ENCODE results near the gene DNAH10.
A peak's percentile ranks its signal among the peaks of the same experiment; 100 is the strongest.

DNAH10 gene

DNA sequence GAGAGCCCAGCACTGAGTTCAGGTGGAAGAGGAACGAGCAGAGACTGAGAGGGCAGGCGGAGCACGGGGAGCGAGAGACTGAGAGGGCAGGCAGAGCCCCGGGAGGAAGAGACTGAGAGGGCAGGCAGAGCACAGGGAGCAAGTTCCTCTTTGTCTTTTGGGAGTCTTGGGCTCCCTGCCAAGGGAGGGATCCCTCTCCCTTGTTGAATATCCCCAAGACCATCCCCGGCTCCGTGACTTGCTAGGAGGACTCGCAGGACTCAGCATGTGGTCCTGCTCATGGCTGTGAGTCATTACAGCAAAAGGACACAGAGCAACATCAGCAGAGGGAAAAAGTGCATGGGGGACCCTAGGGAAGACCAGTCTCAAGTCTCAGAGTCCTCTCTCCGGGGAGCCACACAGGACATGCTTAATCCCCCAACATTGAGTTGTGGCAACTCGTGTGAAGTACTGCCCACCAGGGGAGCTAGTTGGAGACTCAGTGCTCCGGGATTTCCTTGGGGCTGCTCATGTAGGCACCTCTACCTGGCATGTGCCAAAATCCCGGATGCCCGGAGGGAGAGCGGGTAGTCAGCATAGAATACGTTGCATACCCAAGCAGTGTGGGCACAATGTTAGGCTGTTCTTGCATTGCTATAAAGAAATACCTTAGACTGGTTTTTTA lies 129.5 kb downstream of the DNAH10 start:
- H3K4me2 ChIP-seq (ENCODE audit: low read length), result no peak overlapping the region
- no peaks in the 10 kb centered on the region for H3K9me3 ChIP-seq (replicated peaks; ENCODE audit: low read length)
- no peaks in the 10 kb centered on the region for H3K36me3 ChIP-seq (ENCODE audit: insufficient read depth, low read length)
- no peak overlapping the region for H3K4me3 ChIP-seq (ENCODE audit: low read length)
- no peak overlapping the region for H3K9ac ChIP-seq (ENCODE audit: low read depth, low read length)
- no peaks in the 10 kb centered on the region for H3K4me1 ChIP-seq (ENCODE audit: control insufficient read depth, insufficient read depth, low read length)
- H3K27me3 ChIP-seq (ENCODE audit: control insufficient read depth, insufficient read depth, low read length), result peaks cover 55% of the 10 kb centered on the region

DNA sequence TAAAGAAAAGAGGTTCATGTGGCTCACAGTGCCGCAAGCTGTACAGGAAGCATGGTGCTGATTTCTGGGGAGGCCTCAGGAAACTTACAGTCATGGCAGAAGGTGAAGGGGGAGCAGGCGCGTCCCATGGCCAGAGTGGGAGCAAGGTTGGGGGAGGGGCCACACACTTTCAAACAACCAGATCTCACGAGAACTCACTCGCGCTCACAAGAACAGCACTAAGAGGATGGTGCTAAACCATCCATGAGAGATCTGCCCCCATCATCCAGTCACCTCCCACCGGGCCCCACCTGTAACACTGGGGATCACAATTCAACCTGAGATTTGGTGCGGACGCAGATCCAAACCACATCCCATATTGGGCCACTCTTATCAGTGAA lies 130.1 kb downstream of the DNAH10 start:
- no peaks in the 10 kb centered on the region for H3K36me3 ChIP-seq (ENCODE audit: insufficient read depth, low read length)
- H3K4me3 ChIP-seq (ENCODE audit: low read length), result no peak overlapping the region
- H3K9ac ChIP-seq (ENCODE audit: low read depth, low read length), result no peak overlapping the region
- H3K4me1 ChIP-seq (ENCODE audit: control insufficient read depth, insufficient read depth, low read length), result peaks cover 5% of the 10 kb centered on the region
- no peak overlapping the region for H3K4me2 ChIP-seq (ENCODE audit: low read length)
- peaks cover 50% of the 10 kb centered on the region for H3K27me3 ChIP-seq (ENCODE audit: control insufficient read depth, insufficient read depth, low read length)
- no peaks in the 10 kb centered on the region for H3K9me3 ChIP-seq (replicated peaks; ENCODE audit: low read length)

DNA sequence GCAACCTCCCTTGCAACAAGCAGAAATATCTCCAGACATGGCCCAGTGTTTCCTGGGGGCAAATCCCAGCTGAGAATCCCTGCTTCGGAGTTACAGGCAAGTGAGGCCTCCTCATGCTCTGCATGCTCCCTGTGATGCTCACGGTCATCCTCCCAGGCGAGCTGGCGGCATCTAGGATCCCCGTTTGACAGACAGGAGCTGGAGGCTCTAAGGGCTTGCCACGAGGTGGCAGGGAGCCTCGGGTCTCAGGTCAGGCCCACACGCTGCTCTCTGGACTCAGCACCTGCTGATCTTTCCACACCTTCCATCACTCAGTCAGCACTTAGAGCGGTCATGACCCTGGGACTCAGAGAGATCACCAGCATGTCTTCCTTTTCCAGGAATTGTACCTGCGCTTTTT lies 130.8 kb downstream of the DNAH10 start:
- Histone ChIP-seq H3K36me3 (ENCODE audit: insufficient read depth, low read length) (no peaks in the 10 kb centered on the region), H3K27me3 (ENCODE audit: control insufficient read depth, insufficient read depth, low read length) (peaks cover 46% of the 10 kb centered on the region), H3K4me3 (ENCODE audit: low read length) (no peak overlapping the region), H3K4me1 (ENCODE audit: control insufficient read depth, insufficient read depth, low read length) (peaks cover 6% of the 10 kb centered on the region), H3K9ac (ENCODE audit: low read depth, low read length) (no peak overlapping the region), H3K4me2 (ENCODE audit: low read length) (no peak overlapping the region), H3K9me3 (replicated peaks; ENCODE audit: low read length) (no peaks in the 10 kb centered on the region)

DNA sequence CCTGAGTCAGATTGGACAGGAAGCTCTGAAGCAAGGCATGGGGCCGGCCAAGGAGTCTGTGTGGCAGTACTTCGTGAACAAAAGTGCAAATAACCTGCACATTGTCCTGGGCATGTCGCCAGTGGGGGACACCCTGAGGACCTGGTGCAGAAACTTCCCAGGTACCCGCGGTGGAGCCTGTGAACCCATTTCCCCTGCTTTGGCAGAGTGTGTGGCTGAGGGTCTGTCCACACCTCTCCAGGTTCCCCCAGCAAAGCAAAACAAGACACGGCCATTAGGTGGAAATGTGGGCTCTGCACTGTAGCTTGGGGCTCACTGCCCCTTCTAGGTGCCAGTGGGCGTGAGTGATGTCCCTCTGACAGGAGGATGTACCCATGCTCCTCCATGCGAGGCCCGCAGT lies 131.2 kb downstream of the DNAH10 start:
- Histone ChIP-seq H3K27me3 (ENCODE audit: control insufficient read depth, insufficient read depth, low read length) (peaks cover 42% of the 10 kb centered on the region), H3K4me1 (ENCODE audit: control insufficient read depth, insufficient read depth, low read length) (peaks cover 6% of the 10 kb centered on the region), H3K4me2 (ENCODE audit: low read length) (no peak overlapping the region), H3K36me3 (ENCODE audit: insufficient read depth, low read length) (no peaks in the 10 kb centered on the region), H3K9ac (ENCODE audit: low read depth, low read length) (no peak overlapping the region), H3K9me3 (replicated peaks; ENCODE audit: low read length) (no peaks in the 10 kb centered on the region), H3K4me3 (ENCODE audit: low read length) (no peak overlapping the region)

DNA sequence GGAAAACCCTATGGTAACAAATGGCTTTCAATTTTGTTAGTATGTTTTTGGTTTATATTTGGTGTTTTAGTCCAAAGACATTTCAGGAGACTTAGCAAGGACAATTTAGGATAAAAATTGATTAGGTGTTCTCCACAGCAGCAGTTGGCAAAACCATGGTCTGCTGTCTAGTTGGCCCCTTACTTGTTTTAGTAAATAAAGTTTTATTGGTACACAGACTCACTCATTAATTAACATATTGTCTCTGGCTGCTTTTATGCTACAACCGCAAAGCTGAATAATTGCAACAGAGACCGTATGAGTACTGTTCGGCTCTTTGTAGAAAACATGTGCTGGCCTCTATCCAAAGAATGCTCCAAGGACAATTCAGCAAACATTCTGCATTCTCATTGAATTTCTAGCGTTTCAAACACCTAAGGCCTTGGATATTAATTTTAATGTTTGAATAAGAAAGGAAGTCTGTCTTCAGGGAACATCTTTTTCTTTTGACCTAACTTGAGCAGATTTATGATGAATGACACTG lies 132.8 kb downstream of the DNAH10 start:
- no peaks in the 10 kb centered on the region for H3K9me3 ChIP-seq (replicated peaks; ENCODE audit: low read length)
- no peak overlapping the region for H3K4me3 ChIP-seq (ENCODE audit: low read length)

DNA sequence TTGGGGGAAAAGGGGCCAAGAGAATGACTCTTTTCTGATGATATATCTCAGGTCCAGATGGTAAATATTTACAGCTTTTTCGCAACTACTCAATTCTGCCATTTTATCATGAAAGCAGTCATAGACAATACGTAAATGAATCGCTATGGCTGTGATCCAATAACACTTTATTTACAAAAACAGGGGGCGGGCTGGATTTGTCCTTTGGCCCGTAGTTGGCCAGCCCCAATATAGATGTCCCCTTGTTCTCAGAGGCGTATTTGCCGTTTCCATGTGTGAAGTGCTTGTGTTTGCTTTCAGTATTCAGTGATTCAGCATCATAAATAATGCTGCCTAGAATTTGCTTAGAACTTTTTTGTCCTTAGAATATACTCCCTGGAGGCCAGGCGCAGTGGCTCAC lies 133.3 kb downstream of the DNAH10 start:
- H3K27me3 ChIP-seq (ENCODE audit: control insufficient read depth, insufficient read depth, low read length), result peaks cover 36% of the 10 kb centered on the region
- H3K9ac ChIP-seq (ENCODE audit: low read depth, low read length), result no peak overlapping the region
- H3K4me3 ChIP-seq (ENCODE audit: low read length), result no peak overlapping the region
- H3K4me1 ChIP-seq (ENCODE audit: control insufficient read depth, insufficient read depth, low read length), result peaks cover 6% of the 10 kb centered on the region
- H3K36me3 ChIP-seq (ENCODE audit: insufficient read depth, low read length), result no peaks in the 10 kb centered on the region
- H3K9me3 ChIP-seq (replicated peaks; ENCODE audit: low read length), result no peaks in the 10 kb centered on the region
- H3K4me2 ChIP-seq (ENCODE audit: low read length), result no peak overlapping the region

More for the DNA sequence above, 132.8 kb downstream of the DNAH10 start:
- H3K4me2 ChIP-seq (ENCODE audit: low read length), result no peak overlapping the region
- no peak overlapping the region for H3K9ac ChIP-seq (ENCODE audit: low read depth, low read length)
- H3K27me3 ChIP-seq (ENCODE audit: control insufficient read depth, insufficient read depth, low read length), result peaks cover 34% of the 10 kb centered on the region
- no peaks in the 10 kb centered on the region for H3K36me3 ChIP-seq (ENCODE audit: insufficient read depth, low read length)
- peaks cover 6% of the 10 kb centered on the region for H3K4me1 ChIP-seq (ENCODE audit: control insufficient read depth, insufficient read depth, low read length)

DNA sequence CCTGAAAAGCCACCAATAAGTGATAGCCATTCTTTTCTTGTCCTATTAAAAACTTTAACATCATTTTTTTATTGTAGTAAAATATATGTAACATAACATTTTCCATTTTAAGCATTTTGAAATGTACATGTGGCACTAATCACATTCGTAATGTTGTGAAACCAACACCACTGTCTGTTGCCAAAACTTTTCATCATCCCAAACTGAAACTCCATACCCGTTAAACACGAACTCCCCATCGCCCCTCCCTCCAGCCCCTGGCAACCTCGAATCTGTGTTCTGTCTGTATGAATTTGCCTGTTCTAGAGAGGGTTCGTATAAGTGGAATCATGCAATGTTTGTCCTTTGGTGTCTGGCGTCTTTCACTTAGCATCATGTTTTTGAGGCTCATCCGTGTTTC lies 134.7 kb downstream of the DNAH10 start:
- Histone ChIP-seq H3K9me3 (replicated peaks; ENCODE audit: low read length) (no peaks in the 10 kb centered on the region), H3K36me3 (ENCODE audit: insufficient read depth, low read length) (no peaks in the 10 kb centered on the region), H3K4me1 (ENCODE audit: control insufficient read depth, insufficient read depth, low read length) (peaks cover 6% of the 10 kb centered on the region), H3K9ac (ENCODE audit: low read depth, low read length) (peak overlapping the region; percentile 2), H3K4me3 (ENCODE audit: low read length) (peak overlapping the region; percentile 43), H3K4me2 (ENCODE audit: low read length) (peak overlapping the region; percentile 71), H3K27me3 (ENCODE audit: control insufficient read depth, insufficient read depth, low read length) (peaks cover 28% of the 10 kb centered on the region)

DNA sequence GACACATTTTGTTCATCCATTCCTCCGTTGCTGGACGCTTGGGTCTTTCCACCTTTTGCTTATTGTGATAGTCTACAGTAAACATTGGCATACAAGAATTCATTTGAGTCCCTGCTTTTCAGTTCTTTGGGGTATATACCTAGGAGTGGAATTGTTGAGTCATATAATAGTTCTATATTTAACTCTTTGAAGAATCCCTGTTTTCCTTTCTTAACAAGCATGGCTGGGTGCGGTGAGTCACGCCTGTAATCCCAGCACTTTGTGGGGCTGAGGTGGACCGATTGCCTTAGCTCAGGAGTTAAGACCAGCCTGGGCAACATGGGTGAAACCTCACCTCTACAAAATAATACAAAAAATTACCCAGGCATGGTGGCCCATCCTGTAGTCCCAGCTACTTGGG lies 135.1 kb downstream of the DNAH10 start:
- Histone ChIP-seq H3K9ac (ENCODE audit: low read depth, low read length) (peak overlapping the region; percentile 2), H3K4me2 (ENCODE audit: low read length) (peak overlapping the region; percentile 71), H3K4me3 (ENCODE audit: low read length) (peak overlapping the region; percentile 43), H3K4me1 (ENCODE audit: control insufficient read depth, insufficient read depth, low read length) (peaks cover 6% of the 10 kb centered on the region), H3K9me3 (replicated peaks; ENCODE audit: low read length) (no peaks in the 10 kb centered on the region), H3K36me3 (ENCODE audit: insufficient read depth, low read length) (no peaks in the 10 kb centered on the region), H3K27me3 (ENCODE audit: control insufficient read depth, insufficient read depth, low read length) (peaks cover 24% of the 10 kb centered on the region)

DNA sequence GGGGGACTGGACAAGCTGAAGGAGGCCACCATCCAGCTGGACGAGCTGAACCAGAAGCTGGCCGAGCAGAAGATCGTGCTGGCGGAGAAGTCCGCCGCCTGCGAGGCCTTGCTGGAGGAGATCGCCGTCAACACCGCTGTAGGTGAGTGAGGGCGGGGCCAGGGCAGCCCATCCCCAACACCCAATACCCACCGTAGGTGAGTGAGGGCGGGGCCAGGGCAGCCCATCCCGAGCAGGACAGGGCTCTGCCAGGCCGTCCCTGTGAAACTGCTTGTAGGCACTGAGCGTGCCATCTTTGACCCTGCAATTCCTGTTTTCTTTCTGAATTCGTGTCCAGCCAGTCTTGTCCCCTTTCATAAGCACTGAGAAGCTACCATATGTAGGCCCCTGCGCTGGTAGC lies 136.6 kb downstream of the DNAH10 start:
- Histone ChIP-seq H3K4me3 (ENCODE audit: low read length) (no peak overlapping the region), H3K9me3 (replicated peaks; ENCODE audit: low read length) (no peaks in the 10 kb centered on the region), H3K4me2 (ENCODE audit: low read length) (no peak overlapping the region), H3K27me3 (ENCODE audit: control insufficient read depth, insufficient read depth, low read length) (peaks cover 21% of the 10 kb centered on the region), H3K36me3 (ENCODE audit: insufficient read depth, low read length) (no peaks in the 10 kb centered on the region), H3K4me1 (ENCODE audit: control insufficient read depth, insufficient read depth, low read length) (peaks cover 6% of the 10 kb centered on the region), H3K9ac (ENCODE audit: low read depth, low read length) (no peak overlapping the region)

DNA sequence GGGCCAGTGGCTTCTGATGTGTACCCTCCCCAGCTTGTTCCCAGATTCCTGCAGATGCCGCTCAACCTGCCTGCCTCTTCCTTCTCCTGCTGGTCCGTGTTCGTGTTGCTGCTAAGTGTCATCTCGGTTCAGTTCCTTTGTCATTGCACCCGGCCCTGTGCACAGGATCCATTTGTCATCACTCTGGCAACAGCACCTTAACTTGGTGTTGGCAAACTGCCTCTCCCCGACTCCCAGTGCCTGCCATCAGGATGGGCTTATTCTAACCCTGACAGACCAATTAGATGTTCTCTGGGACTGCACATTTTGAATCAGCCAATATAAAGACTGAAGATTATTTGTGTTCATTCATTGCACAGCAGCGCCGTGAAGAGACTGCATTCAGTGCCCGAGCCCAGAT lies 137.3 kb downstream of the DNAH10 start:
- no peak overlapping the region for H3K4me2 ChIP-seq (ENCODE audit: low read length)
- peaks cover 6% of the 10 kb centered on the region for H3K4me1 ChIP-seq (ENCODE audit: control insufficient read depth, insufficient read depth, low read length)
- no peak overlapping the region for H3K9ac ChIP-seq (ENCODE audit: low read depth, low read length)
- H3K36me3 ChIP-seq (ENCODE audit: insufficient read depth, low read length), result no peaks in the 10 kb centered on the region
- H3K4me3 ChIP-seq (ENCODE audit: low read length), result no peak overlapping the region
- H3K27me3 ChIP-seq (ENCODE audit: control insufficient read depth, insufficient read depth, low read length), result peaks cover 28% of the 10 kb centered on the region
- no peaks in the 10 kb centered on the region for H3K9me3 ChIP-seq (replicated peaks; ENCODE audit: low read length)

DNA sequence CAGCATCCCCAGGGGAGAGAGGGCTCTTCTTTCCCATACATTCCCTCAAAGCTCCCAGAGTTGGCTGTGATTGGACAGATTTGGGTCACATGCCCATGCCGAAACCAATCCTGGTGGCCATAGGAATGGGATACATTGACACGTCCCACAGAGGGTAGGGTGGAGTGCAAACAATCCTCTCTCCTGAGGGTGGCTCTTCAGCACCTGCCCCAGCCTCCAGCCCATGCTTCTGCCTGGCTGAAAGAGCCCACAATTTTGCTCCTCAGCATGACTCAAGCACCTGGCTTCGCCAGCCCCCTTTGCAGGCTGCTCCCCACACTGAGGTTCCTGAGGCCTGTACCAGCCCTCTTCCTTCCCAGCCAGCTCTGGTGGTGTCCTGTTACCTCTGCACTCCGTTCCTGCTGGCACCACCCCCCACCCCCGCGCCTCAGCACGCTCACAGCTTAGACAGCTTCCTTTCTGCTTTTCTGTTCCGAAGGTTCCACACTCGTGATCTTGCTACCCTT lies 138.8 kb downstream of the DNAH10 start:
- Histone ChIP-seq H3K4me3 (ENCODE audit: low read length) (no peak overlapping the region), H3K4me1 (ENCODE audit: control insufficient read depth, insufficient read depth, low read length) (peaks cover 9% of the 10 kb centered on the region), H3K27me3 (ENCODE audit: control insufficient read depth, insufficient read depth, low read length) (peaks cover 33% of the 10 kb centered on the region), H3K36me3 (ENCODE audit: insufficient read depth, low read length) (no peaks in the 10 kb centered on the region), H3K9me3 (replicated peaks; ENCODE audit: low read length) (no peaks in the 10 kb centered on the region), H3K9ac (ENCODE audit: low read depth, low read length) (no peak overlapping the region), H3K4me2 (ENCODE audit: low read length) (peak overlapping the region; percentile 22)

DNA sequence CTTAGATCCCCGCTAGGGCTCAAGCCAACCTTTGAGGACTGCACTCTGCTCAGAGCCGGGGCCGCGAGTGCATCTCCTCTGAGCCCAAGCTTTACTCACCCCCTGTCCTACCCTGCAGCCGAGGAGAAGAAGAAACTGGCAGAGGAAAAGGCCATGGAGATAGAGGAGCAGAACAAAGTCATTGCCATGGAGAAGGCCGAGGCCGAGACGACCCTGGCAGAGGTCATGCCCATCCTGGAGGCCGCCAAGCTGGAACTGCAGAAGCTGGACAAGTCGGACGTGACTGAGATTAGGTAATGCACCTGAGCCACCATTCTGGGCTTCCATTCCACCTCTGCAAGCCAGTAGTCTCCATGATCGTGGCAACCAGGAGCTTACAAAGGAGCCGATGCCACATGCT lies 140.7 kb downstream of the DNAH10 start:
- Histone ChIP-seq H3K9ac (ENCODE audit: low read depth, low read length) (no peak overlapping the region), H3K9me3 (replicated peaks; ENCODE audit: low read length) (no peaks in the 10 kb centered on the region), H3K36me3 (ENCODE audit: insufficient read depth, low read length) (no peaks in the 10 kb centered on the region), H3K4me1 (ENCODE audit: control insufficient read depth, insufficient read depth, low read length) (peaks cover 5% of the 10 kb centered on the region), H3K27me3 (ENCODE audit: control insufficient read depth, insufficient read depth, low read length) (peaks cover 33% of the 10 kb centered on the region), H3K4me3 (ENCODE audit: low read length) (no peak overlapping the region), H3K4me2 (ENCODE audit: low read length) (no peak overlapping the region)
